ENCODE results near the gene OCIAD2.
"Not testable (repeated sequence)": the region's sequence is repeated elsewhere in the genome, so short reads cannot be mapped to it uniquely, and the experiment has no call there.

The OCIAD2 gene

GRCh38 chr4:48906206-48907173, at the start of gene OCIAD2:
TSS of gene OCIAD2 (minus strand) at chr4:48906774. CDS start at chr4:48904549, 2,225 bp downstream.
- DNase-seq (ENCODE audit: low read depth): peak; percentile 33

GRCh38 chr4:48954314-48954713, 47.7 kb upstream of the OCIAD2 start:
- DNase-seq (ENCODE audit: low read depth): no peak

- DNase-seq (ENCODE audit: low read depth): no peak
Observed at GRCh38 chr4:48949518-48950219, 43.1 kb upstream of the OCIAD2 start.

- DNase-seq (ENCODE audit: low read depth): no peak
Observed at GRCh38 chr4:48949086-48949485, 42.5 kb upstream of the OCIAD2 start.

GRCh38 chr4:48947731-48948130, 41.2 kb upstream of the OCIAD2 start:
- DNase-seq (ENCODE audit: low read depth): no peak

- DNase-seq (ENCODE audit: low read depth): no peak
Observed at GRCh38 chr4:48945981-48946380, 39.4 kb upstream of the OCIAD2 start.

GRCh38 chr4:48944756-48945241, 38.2 kb upstream of the OCIAD2 start:
- DNase-seq (ENCODE audit: low read depth): no peak

- DNase-seq (ENCODE audit: low read depth): no peak
Observed at GRCh38 chr4:48944252-48944651, 37.7 kb upstream of the OCIAD2 start.

GRCh38 chr4:48943387-48943786, 36.8 kb upstream of the OCIAD2 start:
- DNase-seq (ENCODE audit: low read depth): no peak

GRCh38 chr4:48939785-48940184, 33.2 kb upstream of the OCIAD2 start:
- DNase-seq (ENCODE audit: low read depth): no peak

GRCh38 chr4:48938831-48939230, 32.3 kb upstream of the OCIAD2 start:
- no peak for DNase-seq (ENCODE audit: low read depth)

GRCh38 chr4:48937033-48937432, 30.5 kb upstream of the OCIAD2 start:
- no peak for DNase-seq (ENCODE audit: low read depth)

GRCh38 chr4:48931459-48931858, 24.9 kb upstream of the OCIAD2 start:
- DNase-seq (ENCODE audit: low read depth): no peak

- DNase-seq (ENCODE audit: low read depth): no peak
Observed at GRCh38 chr4:48930654-48931053, 24.1 kb upstream of the OCIAD2 start.

GRCh38 chr4:48924416-48924815, 17.8 kb upstream of the OCIAD2 start:
- no peak for DNase-seq (ENCODE audit: low read depth)

GRCh38 chr4:48923065-48923464, 16.5 kb upstream of the OCIAD2 start:
- not testable (repeated sequence) for DNase-seq (ENCODE audit: low read depth)

- no peak for DNase-seq (ENCODE audit: low read depth)
Observed at GRCh38 chr4:48914311-48914710, 7.7 kb upstream of the OCIAD2 start.

- DNase-seq (ENCODE audit: low read depth): no peak
Observed at GRCh38 chr4:48913346-48913745, 6.8 kb upstream of the OCIAD2 start.

GRCh38 chr4:48912349-48912748, 5.8 kb upstream of the OCIAD2 start:
- DNase-seq (ENCODE audit: low read depth): no peak

GRCh38 chr4:48910511-48910910, 3.9 kb upstream of the OCIAD2 start:
- no peak for DNase-seq (ENCODE audit: low read depth)

GRCh38 chr4:48909697-48910096, 3.1 kb upstream of the OCIAD2 start:
- DNase-seq (ENCODE audit: low read depth): no peak

GRCh38 chr4:48908687-48909086, 2.1 kb upstream of the OCIAD2 start:
- DNase-seq (ENCODE audit: low read depth): no peak
